Measurements from ENCODE around the gene ZBED2. TPM values are rescaled to one million over a fixed set of nuclear protein-coding genes. Genes with fewer than 3 reads are reported as not detected.

The ZBED2 gene
- total and polyA plus RNA-seq, 2 experiments from 2014 or later = not detected

DNA sequence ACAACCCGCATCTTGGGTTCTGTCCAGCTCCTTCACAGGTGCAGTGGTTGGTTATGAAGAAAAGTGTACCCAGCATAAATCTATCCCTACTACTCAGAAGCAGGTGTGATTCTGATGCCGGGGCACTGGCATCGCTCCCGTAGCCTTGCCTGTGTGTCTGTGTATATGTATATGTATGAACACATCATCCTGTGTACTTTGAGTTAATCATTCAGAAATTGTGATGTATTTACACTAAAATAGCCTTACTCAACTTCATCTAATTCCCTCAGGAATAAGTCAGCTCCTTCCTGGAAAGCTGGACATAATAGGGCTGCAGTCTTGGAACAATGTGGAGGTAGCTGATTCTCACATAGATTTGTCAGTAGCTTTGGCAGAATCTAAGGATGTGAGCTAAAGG lies 6.7 kb upstream of the ZBED2 start (continued):
- TF ChIP-seq, protein P1, sequence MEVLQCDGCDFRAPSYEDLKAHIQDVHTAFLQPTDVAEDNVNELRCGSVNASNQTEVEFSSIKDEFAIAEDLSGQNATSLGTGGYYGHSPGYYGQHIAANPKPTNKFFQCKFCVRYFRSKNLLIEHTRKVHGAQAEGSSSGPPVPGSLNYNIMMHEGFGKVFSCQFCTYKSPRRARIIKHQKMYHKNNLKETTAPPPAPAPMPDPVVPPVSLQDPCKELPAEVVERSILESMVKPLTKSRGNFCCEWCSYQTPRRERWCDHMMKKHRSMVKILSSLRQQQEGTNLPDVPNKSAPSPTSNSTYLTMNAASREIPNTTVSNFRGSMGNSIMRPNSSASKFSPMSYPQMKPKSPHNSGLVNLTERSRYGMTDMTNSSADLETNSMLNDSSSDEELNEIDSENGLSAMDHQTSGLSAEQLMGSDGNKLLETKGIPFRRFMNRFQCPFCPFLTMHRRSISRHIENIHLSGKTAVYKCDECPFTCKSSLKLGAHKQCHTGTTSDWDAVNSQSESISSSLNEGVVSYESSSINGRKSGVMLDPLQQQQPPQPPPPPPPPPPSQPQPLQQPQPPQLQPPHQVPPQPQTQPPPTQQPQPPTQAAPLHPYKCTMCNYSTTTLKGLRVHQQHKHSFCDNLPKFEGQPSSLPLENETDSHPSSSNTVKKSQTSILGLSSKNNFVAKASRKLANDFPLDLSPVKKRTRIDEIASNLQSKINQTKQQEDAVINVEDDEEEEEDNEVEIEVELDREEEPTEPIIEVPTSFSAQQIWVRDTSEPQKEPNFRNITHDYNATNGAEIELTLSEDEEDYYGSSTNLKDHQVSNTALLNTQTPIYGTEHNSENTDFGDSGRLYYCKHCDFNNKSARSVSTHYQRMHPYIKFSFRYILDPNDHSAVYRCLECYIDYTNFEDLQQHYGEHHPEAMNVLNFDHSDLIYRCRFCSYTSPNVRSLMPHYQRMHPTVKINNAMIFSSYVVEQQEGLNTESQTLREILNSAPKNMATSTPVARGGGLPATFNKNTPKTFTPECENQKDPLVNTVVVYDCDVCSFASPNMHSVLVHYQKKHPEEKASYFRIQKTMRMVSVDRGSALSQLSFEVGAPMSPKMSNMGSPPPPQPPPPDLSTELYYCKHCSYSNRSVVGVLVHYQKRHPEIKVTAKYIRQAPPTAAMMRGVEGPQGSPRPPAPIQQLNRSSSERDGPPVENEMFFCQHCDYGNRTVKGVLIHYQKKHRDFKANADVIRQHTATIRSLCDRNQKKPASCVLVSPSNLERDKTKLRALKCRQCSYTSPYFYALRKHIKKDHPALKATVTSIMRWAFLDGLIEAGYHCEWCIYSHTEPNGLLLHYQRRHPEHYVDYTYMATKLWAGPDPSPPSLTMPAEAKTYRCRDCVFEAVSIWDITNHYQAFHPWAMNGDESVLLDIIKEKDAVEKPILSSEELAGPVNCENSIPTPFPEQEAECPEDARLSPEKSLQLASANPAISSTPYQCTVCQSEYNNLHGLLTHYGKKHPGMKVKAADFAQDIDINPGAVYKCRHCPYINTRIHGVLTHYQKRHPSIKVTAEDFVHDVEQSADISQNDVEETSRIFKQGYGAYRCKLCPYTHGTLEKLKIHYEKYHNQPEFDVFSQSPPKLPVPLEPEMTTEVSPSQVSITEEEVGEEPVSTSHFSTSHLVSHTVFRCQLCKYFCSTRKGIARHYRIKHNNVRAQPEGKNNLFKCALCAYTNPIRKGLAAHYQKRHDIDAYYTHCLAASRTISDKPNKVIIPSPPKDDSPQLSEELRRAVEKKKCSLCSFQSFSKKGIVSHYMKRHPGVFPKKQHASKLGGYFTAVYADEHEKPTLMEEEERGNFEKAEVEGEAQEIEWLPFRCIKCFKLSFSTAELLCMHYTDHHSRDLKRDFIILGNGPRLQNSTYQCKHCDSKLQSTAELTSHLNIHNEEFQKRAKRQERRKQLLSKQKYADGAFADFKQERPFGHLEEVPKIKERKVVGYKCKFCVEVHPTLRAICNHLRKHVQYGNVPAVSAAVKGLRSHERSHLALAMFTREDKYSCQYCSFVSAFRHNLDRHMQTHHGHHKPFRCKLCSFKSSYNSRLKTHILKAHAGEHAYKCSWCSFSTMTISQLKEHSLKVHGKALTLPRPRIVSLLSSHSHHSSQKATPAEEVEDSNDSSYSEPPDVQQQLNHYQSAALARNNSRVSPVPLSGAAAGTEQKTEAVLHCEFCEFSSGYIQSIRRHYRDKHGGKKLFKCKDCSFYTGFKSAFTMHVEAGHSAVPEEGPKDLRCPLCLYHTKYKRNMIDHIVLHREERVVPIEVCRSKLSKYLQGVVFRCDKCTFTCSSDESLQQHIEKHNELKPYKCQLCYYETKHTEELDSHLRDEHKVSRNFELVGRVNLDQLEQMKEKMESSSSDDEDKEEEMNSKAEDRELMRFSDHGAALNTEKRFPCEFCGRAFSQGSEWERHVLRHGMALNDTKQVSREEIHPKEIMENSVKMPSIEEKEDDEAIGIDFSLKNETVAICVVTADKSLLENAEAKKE (CRISPR knock-in tag; IDR thresholded peaks at IDR 0.05) = no peak
- TF ChIP-seq JUNB (IDR thresholded peaks at IDR 0.05; ENCODE audit: unreplicated experiment) (no peak), STAT1 (IDR thresholded peaks at IDR 0.05; ENCODE audit: unreplicated experiment) (no peak), ZNF331 (CRISPR knock-in tag; IDR thresholded peaks at IDR 0.05; ENCODE audit: low read depth) (no peak)

DNA sequence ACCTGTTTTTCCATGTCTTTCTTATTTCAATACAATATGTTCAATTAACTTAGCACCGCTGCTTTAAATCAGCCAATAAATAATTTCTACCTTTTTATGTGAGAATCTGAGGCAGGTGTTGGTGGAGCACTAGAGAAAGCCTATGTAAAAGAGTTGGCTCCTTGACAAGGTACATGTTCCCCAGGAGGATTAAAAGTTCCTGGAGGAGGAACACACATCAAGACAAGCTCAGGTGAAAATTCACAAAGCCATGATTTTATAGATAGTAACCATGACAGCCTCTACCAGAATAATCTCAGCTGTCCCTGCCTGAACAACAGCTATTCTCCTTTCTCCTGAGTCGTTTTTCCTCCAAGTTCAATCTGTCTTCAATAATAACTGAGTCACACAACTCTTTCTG lies 3.4 kb upstream of the ZBED2 start:
- Histone ChIP-seq H3K4me2 (no peak overlapping the region), H3K4me3 (no peak overlapping the region), H3K27ac (ENCODE audit: low read depth) (no peak overlapping the region), H3F3A (replicated peaks; ENCODE audit: low read depth) (no peaks in the 10 kb centered on the region), H2AFZ (no peak overlapping the region), H3K4me1 (ENCODE audit: insufficient read depth) (no peaks in the 10 kb centered on the region), H3K36me3 (ENCODE audit: insufficient read depth) (no peaks in the 10 kb centered on the region), H4K20me1 (replicated peaks; ENCODE audit: insufficient read depth) (no peaks in the 10 kb centered on the region), H3K27me3 (ENCODE audit: insufficient read depth) (no peaks in the 10 kb centered on the region), H3K9me2 (ENCODE audit: insufficient read depth) (no peaks in the 10 kb centered on the region; the same call in 1 of the 2 replicates), H3K79me2 (replicated peaks; ENCODE audit: insufficient read depth) (no peaks in the 10 kb centered on the region)
- no peak overlapping the region for H3K4me3 Mint-ChIP-seq
- peaks cover 2% of the 10 kb centered on the region for H3K27me3 Mint-ChIP-seq (ENCODE audit: insufficient read depth, low read depth, poor library complexity)
- DNase-seq (ENCODE audit: low spot score) (no peak), ATAC-seq (no peak)
- no peak overlapping the region for H3K27ac Mint-ChIP-seq
- H3K36me3 Mint-ChIP-seq (ENCODE audit: low read depth) = no peaks in the 10 kb centered on the region
- H3K9me3 Mint-ChIP-seq = no peaks in the 10 kb centered on the region; the same call in 2 of the 3 replicates
- H3K4me1 Mint-ChIP-seq = no peaks in the 10 kb centered on the region
- TF ChIP-seq, protein P2, sequence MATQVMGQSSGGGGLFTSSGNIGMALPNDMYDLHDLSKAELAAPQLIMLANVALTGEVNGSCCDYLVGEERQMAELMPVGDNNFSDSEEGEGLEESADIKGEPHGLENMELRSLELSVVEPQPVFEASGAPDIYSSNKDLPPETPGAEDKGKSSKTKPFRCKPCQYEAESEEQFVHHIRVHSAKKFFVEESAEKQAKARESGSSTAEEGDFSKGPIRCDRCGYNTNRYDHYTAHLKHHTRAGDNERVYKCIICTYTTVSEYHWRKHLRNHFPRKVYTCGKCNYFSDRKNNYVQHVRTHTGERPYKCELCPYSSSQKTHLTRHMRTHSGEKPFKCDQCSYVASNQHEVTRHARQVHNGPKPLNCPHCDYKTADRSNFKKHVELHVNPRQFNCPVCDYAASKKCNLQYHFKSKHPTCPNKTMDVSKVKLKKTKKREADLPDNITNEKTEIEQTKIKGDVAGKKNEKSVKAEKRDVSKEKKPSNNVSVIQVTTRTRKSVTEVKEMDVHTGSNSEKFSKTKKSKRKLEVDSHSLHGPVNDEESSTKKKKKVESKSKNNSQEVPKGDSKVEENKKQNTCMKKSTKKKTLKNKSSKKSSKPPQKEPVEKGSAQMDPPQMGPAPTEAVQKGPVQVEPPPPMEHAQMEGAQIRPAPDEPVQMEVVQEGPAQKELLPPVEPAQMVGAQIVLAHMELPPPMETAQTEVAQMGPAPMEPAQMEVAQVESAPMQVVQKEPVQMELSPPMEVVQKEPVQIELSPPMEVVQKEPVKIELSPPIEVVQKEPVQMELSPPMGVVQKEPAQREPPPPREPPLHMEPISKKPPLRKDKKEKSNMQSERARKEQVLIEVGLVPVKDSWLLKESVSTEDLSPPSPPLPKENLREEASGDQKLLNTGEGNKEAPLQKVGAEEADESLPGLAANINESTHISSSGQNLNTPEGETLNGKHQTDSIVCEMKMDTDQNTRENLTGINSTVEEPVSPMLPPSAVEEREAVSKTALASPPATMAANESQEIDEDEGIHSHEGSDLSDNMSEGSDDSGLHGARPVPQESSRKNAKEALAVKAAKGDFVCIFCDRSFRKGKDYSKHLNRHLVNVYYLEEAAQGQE (IDR thresholded peaks at IDR 0.05; ENCODE audit: unreplicated experiment) = no peak
- no peak for TF ChIP-seq ZNF114 (CRISPR knock-in tag; IDR thresholded peaks at IDR 0.05)

Data from GM23338 (cell line).